Measurements from ENCODE around the gene PDCD6IP. TPM values are rescaled to one million over a fixed set of nuclear protein-coding genes. Genes with fewer than 3 reads are reported as not detected.

The PDCD6IP gene
- polyA plus RNA-seq, 1 donor from 2014 or later = 196 TPM

GRCh38 chr3:33875680-33876079 is 77.2 kb downstream of the PDCD6IP start:
- Histone ChIP-seq H4K20me1 (ENCODE audit: insufficient read depth) (no peaks in the 10 kb centered on the region), H3K4me3 (ENCODE audit: low read length) (no peak overlapping the region), H3K9me3 (ENCODE audit: low read length) (peaks cover 3% of the 10 kb centered on the region), H3K9ac (ENCODE audit: low read length) (no peak overlapping the region), H3K27ac (ENCODE audit: low read length) (no peak overlapping the region), H3K9me2 (ENCODE audit: insufficient read depth, low read length) (no peaks in the 10 kb centered on the region), H3K27me3 (ENCODE audit: insufficient read depth, low read depth, low read length) (no peaks in the 10 kb centered on the region), H3F3A (ENCODE audit: insufficient read depth, low read length, poor library complexity, severe bottlenecking) (no peaks in the 10 kb centered on the region), H3K36me3 (ENCODE audit: insufficient read depth, low read length) (no peaks in the 10 kb centered on the region), H3K4me2 (ENCODE audit: low read length) (no peak overlapping the region), H3K79me2 (replicated peaks; ENCODE audit: insufficient read depth, low read length) (no peaks in the 10 kb centered on the region), H2AFZ (ENCODE audit: low read depth, low read length) (no peak overlapping the region)
- TF ChIP-seq EP300 (conservative IDR thresholded peaks at IDR 0.05; ENCODE audit: poor library complexity, severe bottlenecking) (no peak), TAF1 (IDR thresholded peaks at IDR 0.05; ENCODE audit: low read depth) (no peak)

DNA sequence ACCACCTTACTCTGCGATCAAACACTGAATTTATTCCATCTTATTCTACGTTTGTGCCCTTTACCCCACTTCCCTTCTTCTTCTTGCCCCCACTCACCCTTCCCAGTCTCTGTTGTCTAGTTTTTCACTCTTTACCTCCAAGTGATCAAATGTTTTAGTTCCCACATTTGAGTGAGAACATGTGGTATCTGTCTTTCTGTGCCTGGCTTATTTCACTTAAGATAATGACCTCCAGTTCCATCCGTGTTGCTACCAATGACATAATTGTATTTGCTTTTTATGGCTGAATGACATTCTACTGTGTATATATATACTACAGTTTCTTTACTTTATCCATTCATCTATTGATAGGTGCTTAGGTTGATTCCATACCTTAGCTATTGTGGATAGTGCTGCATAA is 78.8 kb downstream of the PDCD6IP start:
- Histone ChIP-seq H4K20me1 (ENCODE audit: insufficient read depth) (no peaks in the 10 kb centered on the region), H3K9me3 (ENCODE audit: low read length) (peaks cover 3% of the 10 kb centered on the region), H3K9ac (ENCODE audit: low read length) (no peak overlapping the region), H3K36me3 (ENCODE audit: insufficient read depth, low read length) (no peaks in the 10 kb centered on the region), H3K27me3 (ENCODE audit: insufficient read depth, low read depth, low read length) (no peaks in the 10 kb centered on the region), H3K79me2 (replicated peaks; ENCODE audit: insufficient read depth, low read length) (no peaks in the 10 kb centered on the region), H3F3A (ENCODE audit: insufficient read depth, low read length, poor library complexity, severe bottlenecking) (no peaks in the 10 kb centered on the region), H2AFZ (ENCODE audit: low read depth, low read length) (no peak overlapping the region), H3K4me2 (ENCODE audit: low read length) (no peak overlapping the region), H3K27ac (ENCODE audit: low read length) (no peak overlapping the region), H3K4me3 (ENCODE audit: low read length) (no peak overlapping the region), H3K9me2 (ENCODE audit: insufficient read depth, low read length) (no peaks in the 10 kb centered on the region)
- no peak for TF ChIP-seq RAD21 (conservative IDR thresholded peaks at IDR 0.05)

DNA sequence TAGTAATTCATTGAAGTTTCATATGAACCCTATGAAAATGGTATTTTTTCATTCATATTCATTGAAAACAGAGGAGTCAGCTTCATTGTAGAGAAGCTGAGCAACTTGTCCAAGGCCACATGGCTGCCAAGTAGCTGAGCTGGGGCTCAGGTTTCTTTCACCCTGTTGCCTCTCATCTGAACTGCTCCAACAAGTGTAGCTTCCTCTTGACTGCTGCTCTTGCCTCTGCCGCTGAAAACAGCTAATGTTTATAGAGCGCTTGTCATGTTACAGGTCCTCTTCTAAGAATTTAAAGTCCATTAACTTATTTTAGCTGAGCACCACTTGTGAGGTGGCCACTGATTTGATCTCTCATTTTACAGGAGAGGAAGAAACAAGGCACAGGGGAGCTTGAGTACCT is 81.1 kb downstream of the PDCD6IP start:
- no peak overlapping the region for H3K9ac ChIP-seq (ENCODE audit: low read length)
- H2AFZ ChIP-seq (ENCODE audit: low read depth, low read length) = no peak overlapping the region
- H3F3A ChIP-seq (ENCODE audit: insufficient read depth, low read length, poor library complexity, severe bottlenecking) = no peaks in the 10 kb centered on the region
- no peaks in the 10 kb centered on the region for H3K9me3 ChIP-seq (ENCODE audit: low read length)
- no peaks in the 10 kb centered on the region for H3K79me2 ChIP-seq (replicated peaks; ENCODE audit: insufficient read depth, low read length)
- no peaks in the 10 kb centered on the region for H4K20me1 ChIP-seq (ENCODE audit: insufficient read depth)
- TF ChIP-seq, protein P1, sequence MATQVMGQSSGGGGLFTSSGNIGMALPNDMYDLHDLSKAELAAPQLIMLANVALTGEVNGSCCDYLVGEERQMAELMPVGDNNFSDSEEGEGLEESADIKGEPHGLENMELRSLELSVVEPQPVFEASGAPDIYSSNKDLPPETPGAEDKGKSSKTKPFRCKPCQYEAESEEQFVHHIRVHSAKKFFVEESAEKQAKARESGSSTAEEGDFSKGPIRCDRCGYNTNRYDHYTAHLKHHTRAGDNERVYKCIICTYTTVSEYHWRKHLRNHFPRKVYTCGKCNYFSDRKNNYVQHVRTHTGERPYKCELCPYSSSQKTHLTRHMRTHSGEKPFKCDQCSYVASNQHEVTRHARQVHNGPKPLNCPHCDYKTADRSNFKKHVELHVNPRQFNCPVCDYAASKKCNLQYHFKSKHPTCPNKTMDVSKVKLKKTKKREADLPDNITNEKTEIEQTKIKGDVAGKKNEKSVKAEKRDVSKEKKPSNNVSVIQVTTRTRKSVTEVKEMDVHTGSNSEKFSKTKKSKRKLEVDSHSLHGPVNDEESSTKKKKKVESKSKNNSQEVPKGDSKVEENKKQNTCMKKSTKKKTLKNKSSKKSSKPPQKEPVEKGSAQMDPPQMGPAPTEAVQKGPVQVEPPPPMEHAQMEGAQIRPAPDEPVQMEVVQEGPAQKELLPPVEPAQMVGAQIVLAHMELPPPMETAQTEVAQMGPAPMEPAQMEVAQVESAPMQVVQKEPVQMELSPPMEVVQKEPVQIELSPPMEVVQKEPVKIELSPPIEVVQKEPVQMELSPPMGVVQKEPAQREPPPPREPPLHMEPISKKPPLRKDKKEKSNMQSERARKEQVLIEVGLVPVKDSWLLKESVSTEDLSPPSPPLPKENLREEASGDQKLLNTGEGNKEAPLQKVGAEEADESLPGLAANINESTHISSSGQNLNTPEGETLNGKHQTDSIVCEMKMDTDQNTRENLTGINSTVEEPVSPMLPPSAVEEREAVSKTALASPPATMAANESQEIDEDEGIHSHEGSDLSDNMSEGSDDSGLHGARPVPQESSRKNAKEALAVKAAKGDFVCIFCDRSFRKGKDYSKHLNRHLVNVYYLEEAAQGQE (IDR thresholded peaks at IDR 0.05; ENCODE audit: borderline replicate concordance) = no peak
- no peak for TF ChIP-seq POLR2AphosphoS5 (IDR thresholded peaks at IDR 0.05)
- TF ChIP-seq RAD21 (conservative IDR thresholded peaks at IDR 0.05) = no peak
- no peak for TF ChIP-seq MXI1 (conservative IDR thresholded peaks at IDR 0.05; ENCODE audit: poor library complexity, severe bottlenecking)
- TF ChIP-seq EZH2 (IDR thresholded peaks at IDR 0.05; ENCODE audit: borderline replicate concordance, insufficient read depth, low read length, poor library complexity, severe bottlenecking) = no peak
- TF ChIP-seq EP300 (conservative IDR thresholded peaks at IDR 0.05; ENCODE audit: poor library complexity, severe bottlenecking) = no peak
- no peak for TF ChIP-seq SMC3 (conservative IDR thresholded peaks at IDR 0.05; ENCODE audit: poor library complexity)
- TF ChIP-seq, protein P2, sequence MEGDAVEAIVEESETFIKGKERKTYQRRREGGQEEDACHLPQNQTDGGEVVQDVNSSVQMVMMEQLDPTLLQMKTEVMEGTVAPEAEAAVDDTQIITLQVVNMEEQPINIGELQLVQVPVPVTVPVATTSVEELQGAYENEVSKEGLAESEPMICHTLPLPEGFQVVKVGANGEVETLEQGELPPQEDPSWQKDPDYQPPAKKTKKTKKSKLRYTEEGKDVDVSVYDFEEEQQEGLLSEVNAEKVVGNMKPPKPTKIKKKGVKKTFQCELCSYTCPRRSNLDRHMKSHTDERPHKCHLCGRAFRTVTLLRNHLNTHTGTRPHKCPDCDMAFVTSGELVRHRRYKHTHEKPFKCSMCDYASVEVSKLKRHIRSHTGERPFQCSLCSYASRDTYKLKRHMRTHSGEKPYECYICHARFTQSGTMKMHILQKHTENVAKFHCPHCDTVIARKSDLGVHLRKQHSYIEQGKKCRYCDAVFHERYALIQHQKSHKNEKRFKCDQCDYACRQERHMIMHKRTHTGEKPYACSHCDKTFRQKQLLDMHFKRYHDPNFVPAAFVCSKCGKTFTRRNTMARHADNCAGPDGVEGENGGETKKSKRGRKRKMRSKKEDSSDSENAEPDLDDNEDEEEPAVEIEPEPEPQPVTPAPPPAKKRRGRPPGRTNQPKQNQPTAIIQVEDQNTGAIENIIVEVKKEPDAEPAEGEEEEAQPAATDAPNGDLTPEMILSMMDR (IDR thresholded peaks at IDR 0.05; ENCODE audit: poor library complexity, severe bottlenecking) = no peak
- TF ChIP-seq TAF1 (IDR thresholded peaks at IDR 0.05; ENCODE audit: low read depth) = no peak
- H3K4me3 ChIP-seq (ENCODE audit: low read length) = no peak overlapping the region
- no peaks in the 10 kb centered on the region for H3K36me3 ChIP-seq (ENCODE audit: insufficient read depth, low read length)
- H3K27me3 ChIP-seq (ENCODE audit: insufficient read depth, low read depth, low read length) = no peaks in the 10 kb centered on the region
- no peak overlapping the region for H3K27ac ChIP-seq (ENCODE audit: low read length)
- H3K4me2 ChIP-seq (ENCODE audit: low read length) = no peak overlapping the region
- H3K9me2 ChIP-seq (ENCODE audit: insufficient read depth, low read length) = no peaks in the 10 kb centered on the region
